Non-pigmented ciliary epithelial cell (primary cell): ENCODE results near the gene BANP.
A peak's percentile ranks its signal among the peaks of the same experiment; 100 is the strongest.
"Not testable (repeated sequence)": the region's sequence is repeated elsewhere in the genome, so short reads cannot be mapped to it uniquely, and the experiment has no call there.

Experiments used
- DNase-seq: peaks from one replicate; pipeline ENCODE4 v3.0.0-alpha.2; 2010; ENCODE audit warnings: low read depth

Gene BANP

DNA sequence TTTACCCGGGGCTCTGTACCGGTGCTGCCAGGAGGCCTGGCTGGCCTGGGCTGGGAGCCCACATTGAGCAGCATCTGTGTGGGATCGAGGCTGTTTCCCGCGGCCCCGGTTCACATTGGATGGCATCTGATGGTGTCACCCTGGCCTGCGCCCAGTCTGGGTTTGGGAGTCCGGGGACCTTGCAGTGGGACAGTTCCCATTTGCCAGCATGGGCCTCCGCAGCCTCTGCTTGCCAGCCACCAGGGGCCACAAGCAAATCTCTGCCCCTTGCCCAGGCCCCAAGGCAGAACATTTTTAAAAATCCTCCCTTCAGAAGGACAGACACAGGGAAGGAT is 64.5 kb downstream of the BANP start:
- DNase-seq = no peak

DNA sequence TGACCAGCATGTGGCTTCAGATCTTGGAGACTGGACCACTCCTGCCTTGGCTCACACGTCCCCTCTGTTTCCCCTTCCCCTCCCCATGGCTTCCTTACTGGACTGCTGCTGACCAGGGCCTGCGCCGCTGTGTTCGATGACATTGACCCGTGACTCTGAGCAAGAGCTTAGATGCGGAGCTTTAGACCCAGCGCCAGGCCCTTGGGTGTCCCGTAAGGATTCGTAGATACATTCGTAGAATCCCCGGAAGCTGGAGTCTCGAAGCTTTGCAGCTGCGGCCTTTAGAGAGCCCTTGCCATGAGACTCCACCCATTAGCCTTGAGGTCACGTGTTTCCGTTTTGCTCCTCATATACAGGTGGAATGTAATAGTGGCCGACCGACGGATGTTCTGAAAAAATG is 65.2 kb downstream of the BANP start:
- DNase-seq = not testable (repeated sequence)

DNA sequence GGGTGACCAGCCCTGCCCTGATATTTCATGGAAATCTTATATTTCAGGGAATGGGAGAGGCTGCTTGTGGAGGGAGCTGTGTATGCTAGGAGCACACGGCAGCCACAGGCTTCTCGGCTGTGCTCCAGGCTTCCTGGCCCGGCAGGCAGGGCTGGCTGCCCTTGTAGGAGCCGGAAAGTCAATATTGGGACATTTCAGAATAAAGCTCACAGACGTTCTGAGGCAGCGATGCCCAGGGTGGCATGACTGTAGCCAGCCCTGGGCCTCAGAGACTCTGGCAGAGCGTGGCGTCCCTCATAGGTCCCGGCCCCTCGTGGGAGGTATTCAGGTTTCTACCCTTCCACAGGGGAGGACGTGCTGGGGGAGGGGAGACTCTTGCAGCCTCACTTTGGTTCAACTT is 65.7 kb downstream of the BANP start:
- DNase-seq = no peak

DNA sequence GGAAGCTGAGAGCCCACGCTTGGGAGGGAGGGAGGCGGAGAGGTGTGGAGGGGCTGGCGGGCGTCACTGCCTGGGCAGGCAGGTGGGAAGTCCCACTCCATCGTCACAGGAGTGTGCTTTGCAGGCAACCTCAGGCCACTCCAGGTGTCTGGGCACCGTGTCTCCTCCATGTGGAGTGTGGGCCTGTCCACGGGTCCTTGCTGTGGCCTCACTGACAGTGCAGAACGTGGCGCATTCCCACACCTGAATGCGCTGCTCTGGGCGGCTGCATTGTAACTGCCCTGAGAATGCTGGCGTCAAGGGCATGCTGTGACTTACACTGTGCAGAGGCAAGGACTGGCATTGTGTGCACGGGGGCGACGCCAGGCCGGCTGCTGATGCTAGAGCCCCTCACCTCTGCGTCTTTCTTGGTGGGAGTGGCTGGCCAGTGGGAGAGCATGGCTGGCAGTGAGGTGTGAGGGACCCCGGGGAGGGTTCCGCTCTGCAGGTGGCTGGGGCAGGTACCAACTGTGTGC is 66.4 kb downstream of the BANP start:
- no peak for DNase-seq

DNA sequence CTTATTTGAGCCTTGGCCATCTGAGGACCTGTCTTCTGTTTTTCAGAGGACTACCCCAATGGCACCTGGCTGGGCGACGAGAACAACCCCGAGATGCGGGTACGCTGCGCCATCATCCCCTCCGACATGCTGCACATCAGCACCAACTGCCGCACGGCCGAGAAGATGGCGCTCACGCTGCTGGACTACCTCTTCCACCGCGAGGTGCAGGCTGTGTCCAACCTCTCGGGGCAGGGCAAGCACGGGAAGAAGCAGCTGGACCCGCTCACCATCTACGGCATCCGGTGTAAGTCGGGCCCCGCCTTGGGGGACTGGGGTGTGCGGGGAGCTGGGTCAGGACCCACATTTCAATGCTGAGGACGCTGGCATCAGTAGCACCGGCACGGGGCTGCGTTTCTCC is 67.1 kb downstream of the BANP start:
- DNase-seq = not testable (repeated sequence)

DNA sequence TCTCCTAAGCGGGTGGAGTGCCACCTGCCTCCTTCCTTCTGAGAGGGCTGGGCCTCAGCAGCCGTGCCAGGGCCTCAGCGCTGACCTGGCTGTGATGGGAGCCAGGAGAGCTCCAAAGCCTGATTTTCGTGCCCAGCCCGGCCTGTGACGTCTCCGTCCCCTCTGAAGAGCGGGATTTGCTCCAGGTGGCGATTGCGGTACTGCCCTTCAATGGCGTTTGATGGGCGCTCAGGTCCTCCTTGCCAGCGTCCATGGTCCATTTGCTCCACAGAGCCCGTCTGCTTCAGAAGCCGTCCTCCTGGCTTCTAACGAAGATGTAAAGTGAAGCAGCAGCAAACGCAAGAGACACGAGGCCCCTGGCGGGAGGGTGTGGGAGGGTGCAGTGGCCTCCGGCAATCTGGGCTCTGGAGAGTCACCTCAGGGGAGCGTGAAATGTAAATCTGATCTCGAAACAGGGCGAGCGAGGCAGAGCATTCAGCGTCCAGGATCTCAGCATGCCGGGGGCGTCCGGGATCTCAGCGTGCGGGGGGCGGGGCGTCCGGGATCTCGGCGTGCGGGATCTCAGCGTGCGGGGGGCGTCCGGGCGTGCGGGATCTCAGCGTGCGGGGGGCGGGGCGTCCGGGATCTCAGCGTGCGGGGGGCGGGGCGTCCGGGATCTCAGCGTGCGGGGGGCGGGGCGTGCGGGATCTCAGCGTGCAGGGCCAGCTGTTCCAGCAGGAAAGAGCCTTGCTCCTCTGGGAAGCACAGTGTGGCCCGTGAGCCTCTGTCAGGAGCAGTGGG is 68.0 kb downstream of the BANP start:
- DNase-seq = not testable (repeated sequence)

DNA sequence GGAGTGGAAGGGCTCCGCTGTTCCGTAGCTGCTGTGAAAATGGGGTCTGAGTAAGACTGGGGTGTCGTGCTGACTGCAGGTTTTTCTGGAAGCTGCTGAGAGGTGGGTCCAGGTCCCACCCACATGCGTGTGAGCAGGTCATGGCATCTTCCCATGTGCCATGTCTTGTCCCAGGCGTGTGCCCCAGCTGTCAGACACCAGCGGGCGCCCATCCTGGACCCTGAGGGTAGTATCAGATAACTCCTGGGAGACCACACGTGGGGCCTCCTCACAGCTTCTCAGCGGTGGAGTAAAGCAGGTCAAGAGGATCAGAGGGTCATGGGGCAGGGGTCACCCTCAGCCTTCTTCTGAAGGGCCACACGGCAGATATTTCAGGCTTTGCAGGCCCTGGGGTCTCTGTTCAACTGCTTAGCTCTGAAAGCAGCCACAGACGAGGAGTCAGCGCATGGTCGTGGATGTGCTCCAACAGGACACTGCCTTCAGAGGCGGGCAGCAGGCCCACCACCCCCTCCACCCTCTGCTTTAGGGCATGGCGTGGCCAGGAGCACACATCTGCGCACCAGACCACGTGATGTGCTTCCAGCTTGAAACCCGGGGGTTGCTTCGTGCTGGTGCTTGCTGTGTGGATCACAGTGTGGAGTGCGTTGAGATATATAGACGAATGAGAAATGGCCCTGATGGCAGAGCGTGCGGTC is 68.7 kb downstream of the BANP start:
- no peak for DNase-seq

DNA sequence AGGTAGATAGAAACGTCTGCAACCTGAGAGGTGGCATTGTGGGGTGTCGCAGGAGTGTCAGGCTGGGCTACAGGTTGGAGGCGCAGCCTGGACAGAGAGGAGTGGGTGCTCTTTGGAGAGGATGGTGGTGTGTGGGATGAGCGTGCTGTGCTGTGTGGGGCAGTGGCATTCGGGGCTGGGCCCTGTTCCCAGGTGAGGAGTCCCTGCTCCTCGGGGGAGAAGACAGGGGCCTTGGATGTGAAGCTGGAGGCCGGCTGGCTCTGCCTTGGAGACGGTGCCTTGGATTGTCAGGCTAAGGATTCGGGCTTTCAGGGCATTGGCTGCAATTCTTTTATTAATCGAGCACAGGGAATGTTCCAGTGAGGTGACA is 69.3 kb downstream of the BANP start:
- no peak for DNase-seq

DNA sequence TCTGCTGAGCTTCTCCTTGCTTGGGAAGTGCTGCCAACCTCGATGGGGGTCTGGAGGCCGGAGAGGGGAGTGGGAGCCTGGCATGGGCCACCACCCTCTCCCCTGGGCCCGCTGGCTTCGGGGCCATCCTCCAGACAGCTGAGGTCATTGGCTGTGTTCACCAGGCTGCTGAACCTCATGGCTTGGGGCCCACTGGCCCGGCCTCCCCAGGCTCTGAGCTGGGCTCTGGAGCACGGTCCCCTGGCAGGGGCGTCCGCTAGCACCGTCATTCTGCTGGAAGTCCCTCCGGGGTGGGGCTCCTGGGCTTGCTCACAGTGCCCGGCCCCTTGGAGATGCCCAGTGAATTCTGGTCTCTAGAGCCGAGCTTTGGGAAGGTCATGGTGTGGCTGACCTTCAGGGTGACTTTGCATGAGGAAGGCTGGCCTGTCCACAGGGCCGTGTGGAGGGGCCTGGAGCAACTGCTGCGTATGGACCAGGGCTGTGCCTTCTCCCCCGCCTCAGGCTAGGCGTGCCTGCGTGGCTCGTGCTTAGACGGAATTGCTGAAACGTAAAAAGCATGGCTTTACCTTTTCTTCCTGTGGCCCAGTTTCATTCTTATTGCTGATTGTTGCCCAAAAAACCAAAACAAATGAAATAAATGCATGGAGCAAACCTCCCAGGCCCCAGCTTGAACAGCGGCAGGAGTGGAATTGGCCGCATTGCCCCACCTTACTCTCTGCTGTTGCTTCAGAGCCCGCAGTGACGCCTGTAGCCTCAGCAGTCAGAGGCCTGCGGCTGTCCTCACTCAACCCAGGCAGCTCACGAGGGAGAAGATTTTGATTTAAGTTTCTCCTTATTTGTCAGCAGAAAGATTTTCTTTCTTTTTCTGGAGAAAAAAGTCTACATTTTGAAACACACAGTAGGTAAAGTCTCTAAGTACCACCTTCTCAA is 70.1 kb downstream of the BANP start:
- not testable (repeated sequence) for DNase-seq

DNA sequence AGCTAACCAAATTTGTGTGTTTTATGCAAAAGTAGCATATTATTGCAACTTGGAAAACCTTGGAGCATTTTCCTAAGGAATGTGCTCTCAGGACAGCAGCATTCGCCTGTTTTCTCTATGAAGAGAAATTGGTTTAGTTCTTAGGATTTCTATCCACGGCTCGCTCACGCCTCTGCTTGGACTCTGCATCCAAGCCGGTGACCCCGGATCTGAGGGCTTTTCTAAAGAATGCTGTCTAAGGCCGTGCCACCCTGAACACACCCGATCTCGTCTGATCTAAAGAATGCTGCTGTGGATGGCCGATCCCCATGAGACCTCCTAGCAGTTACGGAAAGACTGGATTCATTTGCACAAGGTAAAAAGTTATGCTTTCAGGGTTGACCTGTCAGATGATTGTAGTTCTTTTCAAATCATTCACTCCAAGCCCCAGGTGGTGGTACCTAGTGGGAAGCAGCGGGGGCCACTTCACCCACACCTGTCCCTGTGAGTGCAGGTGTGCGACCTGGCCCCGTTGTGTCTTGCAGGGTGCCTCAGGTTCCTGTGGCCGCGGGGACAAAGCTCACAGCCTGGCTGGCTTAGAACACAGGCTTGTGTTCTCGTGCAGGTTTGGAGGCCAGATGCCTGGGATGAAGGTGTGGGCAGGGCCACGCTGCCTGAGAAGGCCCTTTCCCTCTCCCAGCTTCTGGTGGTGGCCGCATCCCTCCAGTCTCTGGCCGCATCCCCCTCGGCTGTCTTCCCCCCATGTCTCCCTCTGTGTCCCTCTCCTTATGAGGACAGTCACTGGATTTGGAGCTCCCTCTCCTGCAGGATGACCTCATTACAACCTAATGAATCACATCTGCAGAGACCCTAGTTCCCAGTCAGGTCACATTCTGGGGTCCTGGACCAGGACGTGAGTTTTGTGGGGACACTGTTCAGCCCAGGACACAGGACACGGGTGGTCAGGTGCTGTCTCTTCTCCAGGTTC is 71.1 kb downstream of the BANP start:
- no peak for DNase-seq

DNA sequence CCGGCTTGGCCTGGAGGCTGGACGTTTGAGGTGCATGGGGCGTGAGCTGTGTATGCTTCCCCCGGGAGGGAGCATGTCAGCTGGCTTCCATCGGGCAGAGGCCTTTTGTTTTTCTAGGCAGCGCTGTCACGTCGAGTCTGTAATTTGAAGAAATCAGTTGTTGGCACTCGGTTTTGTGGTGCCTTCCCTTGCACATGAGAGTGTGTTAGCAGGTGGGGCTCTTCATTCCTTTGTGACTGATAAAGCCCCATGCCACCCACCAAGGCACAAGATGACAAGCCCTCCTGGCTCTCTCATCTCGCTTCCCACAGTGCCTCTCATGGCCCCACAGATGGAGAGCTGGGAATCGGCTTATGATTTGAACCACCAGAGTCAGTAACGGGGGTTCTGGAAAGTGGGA is 72.1 kb downstream of the BANP start:
- DNase-seq = no peak

DNA sequence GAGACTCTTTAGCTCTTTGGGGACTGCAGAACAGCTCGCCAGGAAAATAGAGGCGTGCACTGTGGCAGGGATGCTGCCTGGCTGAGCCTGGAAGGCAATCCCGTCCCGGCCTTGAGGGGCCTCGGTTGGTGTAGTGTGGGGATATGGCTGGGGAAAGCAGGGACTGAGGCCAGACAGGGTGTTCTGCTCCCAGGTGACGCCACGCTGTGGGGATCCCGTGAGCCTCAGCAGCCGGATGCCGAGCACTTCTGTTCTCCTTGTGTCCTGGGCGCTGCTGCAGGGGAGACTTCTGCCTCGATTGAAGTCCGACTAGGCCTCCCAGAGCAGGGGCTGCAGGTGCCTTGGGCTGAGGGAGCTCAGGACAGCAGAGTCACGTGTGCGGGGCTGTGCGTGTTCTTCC is 72.6 kb downstream of the BANP start:
- no peak for DNase-seq

DNA sequence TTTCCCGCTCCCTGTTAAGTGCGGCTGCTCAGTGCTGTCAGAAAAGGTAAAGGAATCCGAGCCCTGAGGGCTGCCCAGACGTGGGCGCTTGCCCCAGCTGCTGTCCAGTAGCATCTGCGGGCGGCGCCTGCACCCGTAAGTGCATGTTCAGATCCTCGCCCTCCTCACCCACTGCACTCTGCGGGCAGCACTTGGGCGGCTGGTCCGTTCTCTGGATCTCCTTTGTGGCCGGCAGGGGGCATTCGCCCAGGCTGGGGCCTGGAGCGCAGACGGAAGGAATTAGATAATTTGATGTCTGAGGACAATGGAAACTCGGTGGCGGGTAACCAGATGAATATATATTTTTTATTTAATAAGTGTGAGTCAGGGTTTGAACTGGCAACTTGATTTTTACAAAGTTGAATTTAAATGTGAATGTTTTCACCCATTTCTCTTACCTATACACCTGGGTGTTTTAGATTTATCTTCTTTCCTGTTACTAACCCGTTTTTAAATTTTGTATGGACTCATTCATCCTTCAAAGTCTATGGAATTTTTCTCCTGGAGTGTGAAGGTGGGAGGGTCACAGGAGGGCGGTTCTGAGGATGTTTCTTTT is 73.4 kb downstream of the BANP start:
- DNase-seq = not testable (repeated sequence)

DNA sequence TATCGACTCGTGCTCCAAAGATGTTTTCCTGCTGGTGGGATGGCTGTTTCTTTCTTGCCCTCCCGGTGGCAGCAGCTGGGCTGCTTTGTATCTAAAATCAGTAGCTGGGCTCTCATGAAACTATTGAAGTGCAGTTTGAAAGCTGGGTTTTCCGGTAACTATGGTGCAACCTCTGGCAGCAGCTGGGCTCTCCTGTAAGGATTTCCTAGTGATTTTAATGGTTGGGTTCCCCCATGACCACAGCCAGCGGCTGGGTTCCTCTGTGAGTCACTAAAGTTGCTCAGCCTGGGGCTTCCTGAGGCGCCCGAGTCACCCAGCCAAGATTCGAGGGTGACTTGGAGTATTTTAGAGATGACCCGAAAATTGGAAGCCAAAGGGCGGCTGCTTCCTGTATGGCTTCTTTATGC is 73.9 kb downstream of the BANP start:
- peak; percentile 34 for DNase-seq

DNA sequence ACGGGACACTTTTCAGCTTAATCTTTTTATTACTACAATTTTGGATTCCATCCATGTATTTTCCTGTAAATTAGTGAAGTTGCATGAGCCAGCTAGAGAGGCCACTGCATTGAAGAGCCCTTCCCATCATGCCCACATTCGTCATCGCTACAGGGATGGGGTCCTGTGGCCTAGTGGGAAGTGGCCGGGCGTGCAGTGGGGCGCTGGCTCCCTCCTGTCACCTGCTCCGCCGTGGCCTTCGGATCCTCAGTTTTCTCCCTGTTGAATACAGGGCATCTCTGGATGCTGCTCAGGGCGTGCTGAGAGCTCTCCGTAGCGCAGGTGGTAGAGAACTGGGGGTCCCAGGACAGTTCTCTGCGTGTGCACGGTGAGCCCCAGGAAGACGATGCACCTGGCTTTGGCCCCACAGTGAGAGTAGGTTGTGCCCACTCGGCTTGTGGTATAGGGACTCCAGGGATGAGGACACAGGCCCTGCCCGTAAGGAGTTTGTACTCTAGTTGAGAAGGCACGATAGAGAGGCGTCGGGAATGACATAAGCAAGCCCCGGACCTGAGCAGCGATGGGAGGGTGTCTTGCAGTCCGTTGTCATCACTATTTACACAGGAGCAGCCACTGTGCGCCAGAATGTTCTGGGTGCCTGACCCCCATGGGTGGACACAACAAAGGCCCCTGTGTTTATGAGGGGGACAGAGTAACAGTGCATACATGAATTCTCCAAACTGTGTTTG is 74.8 kb downstream of the BANP start:
- not testable (repeated sequence) for DNase-seq

DNA sequence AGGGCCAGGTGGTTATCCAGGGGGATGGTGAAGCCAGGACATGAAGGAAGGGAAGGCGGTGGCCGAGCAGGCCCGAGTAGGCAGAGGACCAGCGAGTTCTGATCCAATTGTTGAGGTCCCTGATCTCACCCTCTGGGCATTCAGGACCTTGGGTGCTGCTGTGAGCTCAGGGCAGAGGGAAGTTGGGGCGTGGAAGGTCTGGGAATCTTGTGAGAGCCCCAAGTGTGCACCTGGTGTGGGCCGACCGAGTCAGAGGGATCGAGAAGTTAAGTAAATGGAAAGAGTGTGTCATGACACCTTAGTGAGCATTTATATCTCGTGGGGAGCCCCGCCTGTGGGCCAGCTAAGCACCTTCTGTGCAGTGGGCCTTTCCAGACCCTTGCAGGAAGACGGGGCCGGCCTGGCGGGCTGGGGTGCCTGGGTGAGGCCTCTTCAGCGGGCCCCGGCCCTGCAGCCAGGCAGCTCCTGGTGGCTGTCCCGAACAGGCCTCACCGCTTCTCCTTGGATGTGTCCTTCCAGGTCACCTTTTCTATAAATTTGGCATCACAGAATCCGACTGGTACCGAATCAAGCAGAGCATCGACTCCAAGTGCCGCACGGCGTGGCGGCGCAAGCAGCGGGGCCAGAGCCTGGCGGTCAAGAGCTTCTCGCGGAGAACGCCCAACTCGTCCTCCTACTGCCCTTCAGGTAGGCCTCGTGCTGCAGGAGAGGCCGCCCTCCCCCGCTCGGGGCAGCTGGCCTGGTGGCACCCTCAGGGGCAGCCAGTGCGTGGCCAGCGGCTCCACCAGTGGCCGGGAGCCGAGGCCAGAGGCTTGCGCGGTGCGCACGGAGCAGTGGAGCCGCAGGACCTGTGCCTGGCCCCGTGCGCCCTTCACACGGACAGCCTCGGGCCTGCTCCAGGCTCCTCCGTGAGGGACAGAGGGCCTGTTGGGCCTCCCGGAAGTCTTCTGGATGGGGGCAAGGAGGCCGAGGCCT is 76.0 kb downstream of the BANP start:
- no peak for DNase-seq

DNA sequence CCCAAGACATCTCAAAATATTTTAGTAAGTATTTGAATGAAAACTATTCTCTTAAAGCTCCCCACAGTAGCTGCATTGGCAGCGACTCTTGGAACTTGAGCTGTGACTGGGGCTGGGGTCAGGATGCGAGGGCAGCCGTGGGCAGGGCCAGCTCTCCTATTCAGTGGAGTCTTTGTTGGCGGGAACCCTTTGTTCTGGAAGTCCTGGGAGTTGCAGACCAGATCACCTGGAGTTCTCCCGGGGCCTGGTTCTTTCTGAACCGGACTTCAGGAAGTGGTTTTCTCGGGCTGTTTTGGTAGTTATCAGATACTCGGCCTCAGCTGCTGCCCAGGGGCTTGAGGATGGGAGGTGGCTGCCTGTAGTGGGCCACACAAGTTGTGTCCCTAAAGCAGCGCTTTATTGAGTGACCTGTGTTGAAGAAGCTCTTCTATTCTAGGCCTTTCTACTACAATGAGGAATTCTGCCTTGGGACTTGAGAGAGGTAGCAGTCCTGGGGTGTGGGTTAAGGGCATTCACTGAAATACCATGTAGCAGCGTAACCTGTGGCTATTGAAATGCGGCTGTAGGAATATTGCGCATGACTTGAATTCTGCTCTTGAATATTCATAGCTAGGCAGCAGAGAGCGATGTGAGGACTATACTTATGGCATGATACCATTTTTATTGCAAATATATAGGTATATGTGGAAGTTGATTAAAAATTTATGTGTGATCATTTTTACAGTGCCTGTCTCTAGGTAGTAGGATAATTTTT is 77.1 kb downstream of the BANP start:
- not testable (repeated sequence) for DNase-seq

DNA sequence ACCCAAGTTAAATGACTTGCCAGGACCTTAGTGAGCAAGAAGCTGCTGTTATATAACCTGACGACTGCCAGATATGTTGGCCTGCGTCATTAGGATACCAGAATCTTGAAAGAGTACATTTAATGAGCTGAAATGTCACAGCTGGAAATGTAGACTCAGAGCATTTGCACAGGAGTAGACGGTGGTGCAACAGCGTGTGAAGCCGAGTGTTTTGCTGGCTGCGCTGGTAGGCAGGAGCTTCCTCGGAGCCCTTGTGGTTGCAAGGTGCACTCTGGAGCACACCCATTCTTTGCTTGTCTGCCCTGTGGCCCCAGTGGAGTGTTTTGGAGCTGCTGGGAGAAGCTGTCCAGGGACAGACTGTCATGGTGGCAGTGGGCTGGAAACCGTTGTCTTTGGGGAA is 79.3 kb downstream of the BANP start:
- DNase-seq = no peak
